ENCODE measurements around the gene ERBB2. TPM values are rescaled to one million over a fixed set of nuclear protein-coding genes. Genes with fewer than 3 reads are reported as not detected.

ERBB2 gene
- total RNA-seq, 4 donors from 2014 or later = 11.8 to 98.8 (median 44.6) TPM

- no peak for DNase-seq
- no peaks in the 10 kb centered on the region for H3K9me3 ChIP-seq
- peaks cover 0 to 14% of the 10 kb centered on the region in 2 donors for H3K4me1 ChIP-seq
- TF ChIP-seq POLR2A (IDR thresholded peaks at IDR 0.05) (no peak), CTCF (IDR thresholded peaks at IDR 0.05) (no peak)
- H3K36me3 ChIP-seq = no peaks in the 10 kb centered on the region
- no peak overlapping the region for H3K4me3 ChIP-seq
- intact Hi-C loops (cut with DNase I; ENCODE audit: low total_unique reads) = no loop called here
- H3K27ac ChIP-seq = peak overlapping the region in 1 of 2 donors; percentile 77
- H3K27me3 ChIP-seq = peaks cover 13 to 14% of the 10 kb centered on the region in 2 donors
These were observed 36.5 kb upstream of the ERBB2 start for GRCh38 chr17:39663340-39663687.

GRCh38 chr17:39663688-39664580 is 35.9 kb upstream of the ERBB2 start:
- no peak for DNase-seq
- intact Hi-C loops (cut with DNase I; ENCODE audit: low total_unique reads) = no loop called here
- Histone ChIP-seq H3K4me3 (no peak overlapping the region), H3K27me3 (peaks cover 18 to 19% of the 10 kb centered on the region in 2 donors), H3K27ac (peak overlapping the region in 1 of 2 donors; percentile 77), H3K36me3 (no peaks in the 10 kb centered on the region), H3K4me1 (peaks cover 0 to 19% of the 10 kb centered on the region in 2 donors), H3K9me3 (no peaks in the 10 kb centered on the region)
- TF ChIP-seq CTCF (IDR thresholded peaks at IDR 0.05) (no peak), POLR2A (IDR thresholded peaks at IDR 0.05) (no peak)

GRCh38 chr17:39664581-39665561 is 35.0 kb upstream of the ERBB2 start, which contains the start of gene TCAP:
Gene TCAP (plus strand): TSS chr17:39665349. CDS start chr17:39665360, 11 bp downstream.
- Histone ChIP-seq H3K4me3 (no peak within 1 kb of the TSS), H3K27ac (peak within 1 kb of the TSS in 1 of 2 donors; percentile 51), H3K9me3 (no peaks in the 10 kb centered on the region), H3K4me1 (peaks cover 0 to 19% of the 10 kb centered on the region in 2 donors), H3K27me3 (peaks cover 21 to 27% of the 10 kb centered on the region in 2 donors), H3K36me3 (no peaks in the 10 kb centered on the region)
- no peak for DNase-seq
- no peak for TF ChIP-seq POLR2A (IDR thresholded peaks at IDR 0.05)
- no peak for TF ChIP-seq CTCF (IDR thresholded peaks at IDR 0.05)
- intact Hi-C loops (cut with DNase I; ENCODE audit: low total_unique reads) = no loop called here

- no peaks in the 10 kb centered on the region for H3K9me3 ChIP-seq
- H3K4me3 ChIP-seq = no peak overlapping the region
- H3K4me1 ChIP-seq = peaks cover 0 to 19% of the 10 kb centered on the region in 2 donors
- peak overlapping the region in 1 of 2 donors; percentile 14 for H3K27ac ChIP-seq
- peaks cover 25 to 34% of the 10 kb centered on the region in 2 donors for H3K27me3 ChIP-seq
- no peaks in the 10 kb centered on the region for H3K36me3 ChIP-seq
- TF ChIP-seq POLR2A (IDR thresholded peaks at IDR 0.05) (no peak), CTCF (IDR thresholded peaks at IDR 0.05) (no peak)
- intact Hi-C loops (cut with DNase I; ENCODE audit: low total_unique reads) = no loop called here
- no peak for DNase-seq
These were observed 34.1 kb upstream of the ERBB2 start for GRCh38 chr17:39665642-39666224.
